Measurements from ENCODE around the gene HBG2. TPM values are rescaled to one million over a fixed set of nuclear protein-coding genes. Genes with fewer than 3 reads are reported as not detected.
"Not testable (repeated sequence)": the region's sequence is repeated elsewhere in the genome, so short reads cannot be mapped to it uniquely, and the experiment has no call there.

HBG2 gene
- total and polyA plus RNA-seq, 2 experiments from 2014 or later = not detected

DNA sequence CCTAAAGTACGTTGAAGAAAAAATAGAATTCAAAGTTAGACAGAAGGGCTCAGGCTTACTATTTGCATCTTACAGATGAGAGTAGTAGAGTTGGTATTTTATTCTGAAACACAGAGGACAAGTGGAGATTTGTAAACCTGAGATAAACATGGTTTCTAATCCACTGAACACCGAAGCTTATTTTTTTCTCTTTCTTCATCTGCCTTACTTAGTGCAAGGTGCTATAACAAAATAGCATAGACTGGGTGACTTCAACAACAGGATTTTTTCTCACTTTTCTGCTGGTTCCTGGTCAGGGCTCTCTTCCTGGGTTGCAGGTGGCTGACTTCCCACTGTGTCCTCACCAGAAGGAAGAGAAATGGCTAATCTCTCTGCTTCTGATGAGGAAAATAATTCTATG, 2.8 kb downstream of the HBG2 start:
- H3K9me3 ChIP-seq (ENCODE audit: low read depth) = no peaks in the 10 kb centered on the region
- no peak overlapping the region for H3K27ac ChIP-seq
- H3K79me2 ChIP-seq = no peaks in the 10 kb centered on the region
- no peak for DNase-seq (ENCODE audit: low spot score)
- no peaks in the 10 kb centered on the region for H3K36me3 ChIP-seq (replicated peaks; ENCODE audit: insufficient read depth, low read depth)
- H3K27me3 ChIP-seq = no peaks in the 10 kb centered on the region
- H3K4me2 ChIP-seq = no peak overlapping the region
- no peaks in the 10 kb centered on the region for H3K4me1 ChIP-seq (ENCODE audit: insufficient read depth)
- H3K9me2 ChIP-seq (replicated peaks; ENCODE audit: insufficient read depth) = no peaks in the 10 kb centered on the region
- no peak for TF ChIP-seq EZH2phosphoT487 (IDR thresholded peaks at IDR 0.05; ENCODE audit: low read depth, severe bottlenecking, unreplicated experiment)
- TF ChIP-seq, protein P1, sequence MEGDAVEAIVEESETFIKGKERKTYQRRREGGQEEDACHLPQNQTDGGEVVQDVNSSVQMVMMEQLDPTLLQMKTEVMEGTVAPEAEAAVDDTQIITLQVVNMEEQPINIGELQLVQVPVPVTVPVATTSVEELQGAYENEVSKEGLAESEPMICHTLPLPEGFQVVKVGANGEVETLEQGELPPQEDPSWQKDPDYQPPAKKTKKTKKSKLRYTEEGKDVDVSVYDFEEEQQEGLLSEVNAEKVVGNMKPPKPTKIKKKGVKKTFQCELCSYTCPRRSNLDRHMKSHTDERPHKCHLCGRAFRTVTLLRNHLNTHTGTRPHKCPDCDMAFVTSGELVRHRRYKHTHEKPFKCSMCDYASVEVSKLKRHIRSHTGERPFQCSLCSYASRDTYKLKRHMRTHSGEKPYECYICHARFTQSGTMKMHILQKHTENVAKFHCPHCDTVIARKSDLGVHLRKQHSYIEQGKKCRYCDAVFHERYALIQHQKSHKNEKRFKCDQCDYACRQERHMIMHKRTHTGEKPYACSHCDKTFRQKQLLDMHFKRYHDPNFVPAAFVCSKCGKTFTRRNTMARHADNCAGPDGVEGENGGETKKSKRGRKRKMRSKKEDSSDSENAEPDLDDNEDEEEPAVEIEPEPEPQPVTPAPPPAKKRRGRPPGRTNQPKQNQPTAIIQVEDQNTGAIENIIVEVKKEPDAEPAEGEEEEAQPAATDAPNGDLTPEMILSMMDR (IDR thresholded peaks at IDR 0.05; ENCODE audit: poor library complexity) = no peak
- TF ChIP-seq EZH2 (IDR thresholded peaks at IDR 0.05; ENCODE audit: borderline replicate concordance) = no peak
- H4K20me1 ChIP-seq (ENCODE audit: insufficient read depth, poor library complexity, severe bottlenecking) = no peaks in the 10 kb centered on the region
- no peak overlapping the region for H3K4me3 ChIP-seq
- WGBS (ENCODE audit: low lambda C conversion rate, missing lambda C conversion rate) = 43% methylated on average over 2 of the region's 2 CpGs
- no peak overlapping the region for H2AFZ ChIP-seq

- H4K20me1 ChIP-seq (ENCODE audit: insufficient read depth, poor library complexity, severe bottlenecking) = no peaks in the 10 kb centered on the region
- TF ChIP-seq EZH2phosphoT487 (IDR thresholded peaks at IDR 0.05; ENCODE audit: low read depth, severe bottlenecking, unreplicated experiment) = no peak
- TF ChIP-seq, protein P1 (IDR thresholded peaks at IDR 0.05; ENCODE audit: poor library complexity) = no peak
- no peak for TF ChIP-seq EZH2 (IDR thresholded peaks at IDR 0.05; ENCODE audit: borderline replicate concordance)
- no peak overlapping the region for H3K4me3 ChIP-seq
- H3K79me2 ChIP-seq = no peaks in the 10 kb centered on the region
- no peaks in the 10 kb centered on the region for H3K27me3 ChIP-seq
- WGBS (ENCODE audit: low lambda C conversion rate, missing lambda C conversion rate) = 96% methylated on average over 4 of the region's 4 CpGs
- H3K9me3 ChIP-seq (ENCODE audit: low read depth) = no peaks in the 10 kb centered on the region
- H3K9me2 ChIP-seq (replicated peaks; ENCODE audit: insufficient read depth) = no peaks in the 10 kb centered on the region
- H3K36me3 ChIP-seq (replicated peaks; ENCODE audit: insufficient read depth, low read depth) = no peaks in the 10 kb centered on the region
- no peak overlapping the region for H2AFZ ChIP-seq
- no peak overlapping the region for H3K4me2 ChIP-seq
- H3K4me1 ChIP-seq (ENCODE audit: insufficient read depth) = no peaks in the 10 kb centered on the region
- H3K27ac ChIP-seq = no peak overlapping the region
- DNase-seq (ENCODE audit: low spot score) = no peak
Measured at GRCh38 chr11:5250543-5251204, 3.9 kb downstream of the HBG2 start.

GRCh38 chr11:5249807-5250396, 4.7 kb downstream of the HBG2 start, which contains the start of gene HBG1:
Gene HBG1, minus strand, starts transcription at chr11:5249857. Its CDS starts 53 bp downstream, at chr11:5249804.
- not testable (repeated sequence) for H3K9me3 ChIP-seq (ENCODE audit: low read depth); H3K27ac ChIP-seq; H3K9me2 ChIP-seq (replicated peaks; ENCODE audit: insufficient read depth); H2AFZ ChIP-seq; H3K79me2 ChIP-seq; H4K20me1 ChIP-seq (ENCODE audit: insufficient read depth, poor library complexity, severe bottlenecking); H3K27me3 ChIP-seq; H3K4me2 ChIP-seq; H3K36me3 ChIP-seq (replicated peaks; ENCODE audit: insufficient read depth, low read depth); DNase-seq (ENCODE audit: low spot score); H3K4me3 ChIP-seq; H3K4me1 ChIP-seq (ENCODE audit: insufficient read depth)
- 86% methylated on average over 3 of the region's 9 CpGs for WGBS (ENCODE audit: low lambda C conversion rate, missing lambda C conversion rate)

GRCh38 chr11:5248498-5248897, 6.1 kb downstream of the HBG2 start:
- H3K9me2 ChIP-seq (replicated peaks; ENCODE audit: insufficient read depth); H3K4me2 ChIP-seq; H2AFZ ChIP-seq; DNase-seq (ENCODE audit: low spot score); H3K9me3 ChIP-seq (ENCODE audit: low read depth); H3K4me3 ChIP-seq; H3K79me2 ChIP-seq; H3K4me1 ChIP-seq (ENCODE audit: insufficient read depth); H3K36me3 ChIP-seq (replicated peaks; ENCODE audit: insufficient read depth, low read depth); H3K27me3 ChIP-seq; H3K27ac ChIP-seq; H4K20me1 ChIP-seq (ENCODE audit: insufficient read depth, poor library complexity, severe bottlenecking): not testable (repeated sequence)
- WGBS (ENCODE audit: low lambda C conversion rate, missing lambda C conversion rate) = 81% methylated on average over 7 of the region's 7 CpGs
